T-helper 2 cell treated with Interferon-gamma antibody and Interleukin-4, amounts not matched to agents 100 ng/mL and 5 ng/mL, for 36 hours (primary cell): ENCODE data around the gene LRBA. TPM values are rescaled to one million over a fixed set of nuclear protein-coding genes. Genes with fewer than 3 reads are reported as not detected.
"Not testable (repeated sequence)": the region's sequence is repeated elsewhere in the genome, so short reads cannot be mapped to it uniquely, and the experiment has no call there.

ENCODE experiments used
- intact Hi-C: fragments of 100-400 bp; cut with micrococcal nuclease; formaldehyde crosslinking; loops from one replicate; pipeline ENCODE4 v1.15.1; 2023
- total RNA-seq: library from RNA; stranded (reverse); gene quantifications from 2 replicates; pipeline ENCODE4 v1.2.3, GENCODE V29; 2022

The LRBA gene
- 39.9 and 42.4 TPM in 2 replicates for total RNA-seq

- intact Hi-C loops: loop anchor here (1.0 to 10.0 kb wide), 5 partner anchors 42 to 1090 kb away; partner anchors contain the start of genes GATB and RPS3A
These were observed at the start of gene LRBA for GRCh38 chr4:151014521-151015458. Gene LRBA, minus strand, starts transcription at chr4:151015284. Its CDS starts 642 bp downstream, at chr4:151014642.

GRCh38 chr4:151063143-151063542 lies 48.1 kb upstream of the LRBA start:
- intact Hi-C loops: not testable (repeated sequence)

- intact Hi-C loops: no loop called here
These were observed 40.5 kb upstream of the LRBA start for GRCh38 chr4:151055539-151055938.

- intact Hi-C loops: no loop called here
These were observed 37.7 kb upstream of the LRBA start for GRCh38 chr4:151052785-151053184.

- intact Hi-C loops: no loop called here
These were observed 34.4 kb upstream of the LRBA start for GRCh38 chr4:151049430-151049884.

- intact Hi-C loops: no loop called here
These were observed 33.8 kb upstream of the LRBA start for GRCh38 chr4:151048913-151049312.

- intact Hi-C loops: no loop called here
These were observed 31.5 kb upstream of the LRBA start for GRCh38 chr4:151046609-151047008.

- intact Hi-C loops: no loop called here
These were observed 30.8 kb upstream of the LRBA start for GRCh38 chr4:151045907-151046306.

GRCh38 chr4:151043803-151044515 lies 28.9 kb upstream of the LRBA start:
- intact Hi-C loops: no loop called here

GRCh38 chr4:151039733-151040132 lies 24.6 kb upstream of the LRBA start:
- intact Hi-C loops: no loop called here

GRCh38 chr4:151038452-151039157 lies 23.5 kb upstream of the LRBA start:
- intact Hi-C loops: no loop called here

GRCh38 chr4:151035911-151036310 lies 20.8 kb upstream of the LRBA start:
- intact Hi-C loops: no loop called here

GRCh38 chr4:151035328-151035727 lies 20.2 kb upstream of the LRBA start:
- intact Hi-C loops: no loop called here

- intact Hi-C loops: loop anchor here (5.0 kb wide), 1 partner anchor 62 kb away; the partner anchor contains the start of gene RPS3A
These were observed 19.7 kb upstream of the LRBA start for GRCh38 chr4:151034829-151035228.

- intact Hi-C loops: loop anchor here (5.0 kb wide), 1 partner anchor 65 kb away; the partner anchor contains the start of gene RPS3A
These were observed 16.9 kb upstream of the LRBA start for GRCh38 chr4:151031831-151032605.

- intact Hi-C loops: no loop called here
These were observed 14.5 kb upstream of the LRBA start for GRCh38 chr4:151029537-151029936.

- intact Hi-C loops: not testable (repeated sequence)
These were observed 13.9 kb upstream of the LRBA start for GRCh38 chr4:151029006-151029405.

- intact Hi-C loops: no loop called here
These were observed 10.7 kb upstream of the LRBA start for GRCh38 chr4:151025759-151026158.

- intact Hi-C loops: no loop called here
These were observed 7.5 kb upstream of the LRBA start for GRCh38 chr4:151022586-151022985.

GRCh38 chr4:151021637-151022334 lies 6.7 kb upstream of the LRBA start:
- intact Hi-C loops: no loop called here
